GM19238 (cell line): ENCODE measurements around the gene GRK1.

ENCODE experiments used
- DNase-seq: peaks from one replicate; pipeline ENCODE4 v3.0.0; 2011; ENCODE audit warnings: low spot score; ENCODE audit not compliant: insufficient read length

GRK1 gene

DNA sequence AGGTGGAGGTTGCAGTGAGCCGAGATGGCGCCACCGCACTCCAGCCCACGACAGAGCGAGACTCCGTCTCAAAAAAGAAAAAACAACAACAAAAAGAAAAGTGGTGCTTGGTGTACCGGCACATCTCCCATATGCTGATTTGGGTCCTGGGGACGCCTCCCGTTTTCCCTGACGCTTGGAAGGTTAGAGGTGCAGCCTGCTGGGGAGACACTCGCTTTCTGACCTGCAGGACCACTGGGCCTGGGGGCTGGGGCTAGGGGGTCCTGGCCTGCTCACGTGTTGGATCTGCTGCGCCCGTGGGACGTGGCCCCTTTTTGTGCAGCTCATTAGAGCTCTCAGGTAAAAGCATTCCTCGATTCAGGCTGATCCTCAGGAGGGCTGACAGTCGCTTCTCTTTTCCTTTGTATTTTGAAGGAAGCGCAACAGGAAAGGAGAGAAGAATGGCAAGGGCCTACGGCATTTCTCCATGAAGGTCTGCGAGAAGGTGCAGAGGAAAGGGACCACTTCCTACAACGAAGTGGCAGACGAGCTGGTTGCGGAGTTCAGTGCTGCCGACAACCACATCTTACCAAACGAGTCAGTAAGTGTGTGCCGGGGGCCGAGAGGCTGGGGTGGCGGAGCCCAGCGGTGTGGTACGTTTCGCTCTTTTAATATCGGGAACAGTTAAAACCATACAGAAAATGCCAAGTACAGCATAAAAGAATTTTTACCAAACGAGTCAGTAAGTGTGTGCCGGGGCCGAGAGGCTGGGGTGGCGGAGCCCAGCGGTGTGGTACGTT is 34.1 kb upstream of the GRK1 start:
- DNase-seq: no peak

DNA sequence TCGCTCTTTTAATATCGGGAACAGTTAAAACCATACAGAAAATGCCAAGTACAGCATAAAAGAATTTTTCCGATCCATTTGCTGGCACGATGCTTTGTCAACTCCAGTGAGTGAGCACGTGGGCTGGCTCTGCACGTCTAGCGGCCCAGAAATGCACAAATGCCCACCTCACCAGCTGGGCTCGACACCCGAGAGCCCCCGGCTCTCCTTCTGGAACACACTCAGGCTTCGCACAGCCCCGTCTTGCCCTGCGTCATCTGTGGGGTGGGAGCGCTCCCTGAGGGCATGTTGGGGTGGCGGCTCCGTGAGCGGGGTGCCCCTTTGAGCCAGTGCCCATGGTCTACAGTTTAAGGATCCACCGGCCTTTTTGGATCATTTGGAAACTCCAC is 33.5 kb upstream of the GRK1 start:
- no peak for DNase-seq

DNA sequence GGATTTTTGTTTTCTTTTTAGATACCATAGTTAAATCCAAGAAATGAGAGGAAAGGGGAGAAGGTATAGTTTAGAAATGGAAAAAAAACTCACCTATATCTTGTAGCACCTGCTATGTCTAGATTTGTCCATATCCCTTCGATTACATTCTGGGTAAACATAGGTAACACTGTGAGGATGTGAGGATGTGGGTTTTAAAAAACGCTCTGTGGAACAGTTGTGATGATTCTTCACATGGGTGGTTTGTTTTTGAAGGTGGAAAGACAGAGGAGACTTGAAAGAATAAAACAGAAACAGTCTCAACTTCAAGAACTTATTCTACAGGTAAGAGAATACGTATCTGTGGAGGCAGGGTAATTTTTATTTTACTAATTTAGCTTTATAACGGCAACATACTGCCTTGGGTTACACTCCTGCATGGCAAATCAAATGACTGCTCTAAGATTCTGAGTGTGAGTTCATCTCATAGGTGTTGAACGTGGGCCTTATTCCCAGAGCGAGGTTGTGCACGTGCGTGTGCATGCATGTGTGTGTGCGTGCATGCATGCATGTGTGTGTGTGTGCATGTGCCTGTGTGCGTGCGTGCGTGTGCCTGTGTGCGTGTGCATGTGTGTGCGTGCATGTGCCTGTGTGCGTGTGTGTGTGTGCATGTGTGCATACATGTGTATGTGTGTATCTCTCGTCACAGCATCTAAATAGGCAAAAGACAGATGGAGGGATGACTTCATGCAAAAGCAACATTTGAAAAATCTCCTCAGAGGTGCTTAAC is 32.6 kb upstream of the GRK1 start:
- no peak for DNase-seq

DNA sequence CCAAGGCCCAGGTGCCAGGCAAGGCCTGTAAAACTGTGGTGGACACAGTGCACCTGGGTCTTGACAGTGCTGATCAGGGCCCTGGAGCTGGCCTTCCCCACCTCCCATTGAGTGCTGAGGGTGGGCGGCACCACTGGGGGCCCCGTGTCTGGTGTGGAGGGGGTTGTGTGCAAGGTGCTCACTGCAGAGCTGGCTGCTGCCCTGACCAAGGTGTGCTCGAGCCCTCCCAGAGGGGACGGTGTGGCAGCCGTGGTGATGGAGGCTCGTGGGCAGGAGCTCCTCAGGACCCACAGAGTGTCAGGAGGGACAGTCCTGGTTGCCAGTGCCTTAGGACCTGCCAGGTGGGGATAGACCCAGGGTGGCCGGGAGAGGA is 32.0 kb upstream of the GRK1 start:
- DNase-seq: no peak

DNA sequence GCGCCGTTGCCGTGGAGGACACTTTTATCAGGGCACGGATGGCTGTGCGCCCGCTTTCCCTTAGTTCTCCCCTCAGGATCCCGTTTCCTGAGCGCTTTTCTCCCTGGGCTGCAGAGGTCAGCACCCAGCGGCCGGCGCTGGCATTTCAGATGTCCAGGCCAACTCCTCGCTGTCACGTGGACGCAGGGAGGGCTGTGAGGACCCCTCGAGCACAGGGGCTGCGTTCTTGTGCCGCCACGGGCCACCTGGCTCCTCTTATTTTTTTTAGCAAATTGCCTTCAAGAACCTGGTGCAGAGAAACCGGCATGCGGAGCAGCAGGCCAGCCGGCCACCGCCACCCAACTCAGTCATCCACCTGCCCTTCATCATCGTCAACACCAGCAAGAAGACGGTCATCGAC is 31.3 kb upstream of the GRK1 start:
- DNase-seq: no peak

DNA sequence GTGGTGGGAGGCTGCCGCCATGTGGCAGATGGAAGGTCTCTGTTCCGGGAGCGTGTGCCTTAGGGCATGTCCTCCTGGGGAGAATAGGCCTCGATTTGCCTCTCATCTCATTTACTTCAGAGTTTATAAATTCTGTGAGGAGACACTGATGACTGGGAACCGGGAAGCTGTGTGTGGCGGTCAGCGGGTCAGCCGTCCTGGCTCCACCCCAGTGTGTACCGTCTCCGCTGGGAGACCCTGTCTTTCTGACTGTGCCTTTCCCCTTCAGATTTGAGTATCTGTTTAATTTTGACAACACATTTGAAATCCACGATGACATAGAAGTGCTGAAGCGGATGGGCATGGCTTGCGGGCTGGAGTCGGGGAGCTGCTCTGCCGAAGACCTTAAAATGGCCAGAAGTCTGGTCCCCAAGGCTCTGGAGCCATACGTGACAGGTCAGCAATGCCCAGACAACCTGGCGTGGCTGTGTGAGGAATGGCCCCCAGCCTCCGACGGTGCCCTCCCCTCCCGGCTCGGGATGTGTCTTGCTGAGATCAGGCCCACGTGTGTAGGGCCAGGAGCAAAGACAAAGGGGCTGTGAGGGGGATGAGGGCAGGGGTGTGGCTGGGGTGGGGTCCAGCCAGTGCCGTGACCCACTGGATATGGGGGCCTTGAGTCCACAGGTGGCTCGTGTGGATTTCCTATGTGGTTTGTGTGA is 30.6 kb upstream of the GRK1 start:
- no peak for DNase-seq

DNA sequence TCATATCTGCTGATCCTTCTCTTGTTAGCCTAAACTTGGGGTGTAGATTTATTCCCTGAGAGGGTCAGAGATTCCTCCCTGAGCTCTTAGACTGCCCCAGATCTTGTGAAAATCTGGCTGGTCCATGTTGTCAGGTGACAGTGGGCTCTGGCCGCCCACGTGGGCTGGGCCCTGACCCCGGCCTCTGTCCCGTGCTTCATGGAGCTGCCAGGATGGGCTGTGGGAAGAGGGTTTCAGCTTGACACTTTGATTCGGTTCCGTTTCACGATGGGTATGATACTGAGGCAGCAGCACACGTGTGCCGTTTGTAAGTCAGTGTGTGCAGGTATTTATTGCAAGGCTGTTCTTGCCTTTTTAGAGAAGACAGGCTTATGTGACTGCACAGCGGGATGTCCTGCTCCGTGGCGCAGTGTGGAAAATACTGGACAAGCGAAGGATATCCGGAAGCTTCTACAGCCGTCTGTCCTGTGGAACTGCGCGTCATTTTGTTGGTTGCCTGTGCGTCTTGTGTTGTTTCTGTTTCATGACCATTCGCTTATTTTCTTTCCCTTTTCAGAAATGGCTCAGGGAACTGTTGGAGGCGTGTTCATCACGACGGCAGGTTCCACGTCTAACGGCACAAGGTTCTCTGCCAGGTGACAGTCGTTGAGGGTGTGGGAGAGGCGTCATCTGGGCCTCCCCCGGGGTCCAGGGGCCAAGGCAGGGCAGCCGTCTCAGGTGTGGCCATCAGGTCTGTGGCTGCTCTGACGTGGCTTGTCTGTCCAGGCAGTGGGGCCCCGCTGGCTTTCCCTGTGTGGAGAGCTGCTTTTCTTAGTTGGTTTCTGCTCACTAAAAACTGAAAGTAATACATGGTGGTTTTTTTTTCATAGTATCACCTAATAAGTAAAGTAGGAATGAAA is 29.5 kb upstream of the GRK1 start:
- DNase-seq: no peak

DNA sequence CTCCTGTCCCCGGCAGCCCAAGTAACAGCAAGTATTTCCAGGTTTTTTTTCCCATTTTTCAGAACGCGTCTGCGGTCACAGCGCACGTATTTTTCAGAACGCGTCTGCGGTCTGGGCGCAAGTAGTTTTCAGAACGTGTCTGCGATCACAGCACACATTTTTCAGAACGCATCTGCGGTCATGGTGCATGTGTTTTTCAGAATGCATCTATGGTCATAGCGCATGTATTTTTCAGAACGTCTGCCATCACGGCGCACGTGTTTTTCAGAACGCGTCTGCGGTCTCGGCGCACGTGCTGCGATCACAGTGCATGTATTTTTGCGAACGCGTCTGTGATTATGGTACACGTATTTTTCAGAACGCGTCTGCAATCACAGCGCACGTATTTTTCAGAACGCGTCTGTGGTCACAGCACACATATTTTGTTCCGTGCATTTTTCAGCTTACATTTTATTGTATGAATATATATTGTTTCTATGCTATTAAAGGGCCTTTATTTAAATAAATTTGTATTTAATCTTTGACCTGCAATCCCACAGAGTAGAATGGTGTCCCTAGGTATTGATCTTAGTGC is 28.8 kb upstream of the GRK1 start:
- no peak for DNase-seq

DNA sequence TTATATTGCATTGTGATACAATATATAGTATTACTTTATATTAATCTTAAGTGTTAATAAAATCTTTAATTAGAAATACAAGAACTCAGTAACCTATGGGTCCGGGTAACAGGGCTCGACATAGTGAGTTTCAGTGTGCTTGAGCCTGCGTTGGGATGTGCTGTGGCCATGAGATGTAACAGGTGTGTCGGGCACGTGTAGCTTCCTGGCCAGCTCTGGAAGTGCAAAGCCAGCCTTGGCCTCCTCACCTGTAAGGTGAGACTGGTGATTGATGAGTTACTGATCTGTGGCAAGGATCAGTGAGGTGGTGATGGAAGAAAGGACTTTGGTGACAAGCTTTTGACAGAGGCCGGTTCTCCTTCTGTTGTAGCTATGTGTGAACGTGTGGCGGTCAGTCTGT is 28.2 kb upstream of the GRK1 start:
- DNase-seq: no peak

DNA sequence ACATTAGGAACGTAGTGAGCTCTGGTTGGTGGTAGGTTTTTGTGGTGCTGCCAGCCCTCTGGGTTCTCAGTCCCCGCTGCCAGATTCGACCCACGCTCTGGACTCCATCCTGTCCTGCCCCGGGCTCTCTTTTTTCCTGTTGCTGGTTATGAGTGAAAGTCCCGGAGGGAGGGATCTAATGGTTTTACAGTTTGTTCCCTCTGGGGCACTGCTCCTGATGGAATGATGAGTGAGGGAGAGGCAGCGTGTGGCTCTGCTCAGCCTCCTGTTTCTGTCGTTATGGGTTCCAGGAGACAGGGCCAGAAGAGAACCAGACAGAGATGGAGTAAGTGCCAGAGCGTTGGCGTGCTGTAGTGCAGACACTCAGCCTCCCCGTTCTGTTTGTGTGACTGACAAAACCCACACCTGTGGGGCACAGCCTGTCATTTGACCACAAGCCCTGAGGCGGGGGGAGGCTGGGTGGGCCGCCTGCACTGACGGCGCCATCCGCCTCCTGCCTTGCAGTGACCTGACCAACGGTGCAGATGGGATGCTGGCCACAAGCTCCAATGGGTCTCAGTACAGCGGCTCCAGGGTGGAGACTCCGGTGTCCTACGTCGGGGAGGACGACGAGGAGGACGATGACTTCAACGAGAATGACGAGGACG is 27.3 kb upstream of the GRK1 start:
- no peak for DNase-seq

DNA sequence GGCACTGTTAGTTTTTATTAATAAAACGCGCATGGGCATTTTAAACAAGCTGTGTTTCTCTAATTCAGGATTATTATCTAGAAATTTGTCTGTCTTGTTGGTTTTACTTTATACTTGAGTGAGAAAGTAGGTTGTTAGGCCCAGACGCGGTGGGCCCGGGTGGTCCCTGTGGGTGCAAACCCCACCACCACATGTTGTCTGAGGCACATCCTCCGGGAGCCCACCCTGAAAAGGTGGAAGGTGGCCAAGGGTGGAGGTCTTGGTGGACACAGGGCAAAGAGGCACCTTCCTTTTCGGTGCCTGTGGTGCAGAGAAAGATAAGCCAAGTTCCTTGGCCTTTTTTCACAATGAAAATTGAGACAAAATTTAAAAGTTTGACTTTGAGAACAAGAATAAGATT is 25.6 kb upstream of the GRK1 start:
- DNase-seq: no peak

DNA sequence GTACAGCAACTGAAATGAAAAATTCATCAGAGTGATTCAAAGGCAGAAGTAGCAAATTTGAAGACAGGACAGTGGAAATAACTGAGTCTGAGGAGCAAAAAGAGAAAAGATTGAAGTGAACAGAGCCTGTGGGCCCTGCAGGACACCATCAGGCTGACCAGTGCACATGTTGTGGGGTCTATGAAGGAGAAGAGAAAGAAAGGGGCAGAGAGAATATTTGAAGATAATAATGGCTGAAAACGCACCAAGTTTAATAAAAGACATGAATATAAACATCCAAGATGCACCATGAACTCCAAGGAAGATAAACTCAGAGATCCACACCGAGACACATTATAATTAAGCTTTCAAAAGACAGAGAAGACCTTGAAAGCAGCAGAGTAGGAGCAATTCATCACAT is 24.5 kb upstream of the GRK1 start:
- DNase-seq: no peak

DNA sequence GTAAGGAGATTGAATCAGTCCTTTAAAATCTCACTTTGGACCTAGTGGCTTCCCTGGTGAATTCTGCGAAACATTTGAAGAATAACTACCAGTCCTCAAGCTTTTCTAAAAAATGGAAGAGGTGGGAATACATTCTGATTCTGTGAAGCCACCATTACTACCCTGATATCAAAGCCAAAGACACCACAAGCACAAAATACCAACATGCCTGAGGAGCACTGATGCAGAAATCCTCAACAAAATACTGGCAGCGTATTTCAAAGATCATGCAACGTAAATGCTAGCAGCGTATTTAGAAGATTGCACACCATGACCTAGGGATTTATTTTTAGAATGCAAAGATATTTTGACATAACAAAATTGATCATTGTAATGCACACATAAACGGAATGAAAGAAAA is 23.4 kb upstream of the GRK1 start:
- no peak for DNase-seq

DNA sequence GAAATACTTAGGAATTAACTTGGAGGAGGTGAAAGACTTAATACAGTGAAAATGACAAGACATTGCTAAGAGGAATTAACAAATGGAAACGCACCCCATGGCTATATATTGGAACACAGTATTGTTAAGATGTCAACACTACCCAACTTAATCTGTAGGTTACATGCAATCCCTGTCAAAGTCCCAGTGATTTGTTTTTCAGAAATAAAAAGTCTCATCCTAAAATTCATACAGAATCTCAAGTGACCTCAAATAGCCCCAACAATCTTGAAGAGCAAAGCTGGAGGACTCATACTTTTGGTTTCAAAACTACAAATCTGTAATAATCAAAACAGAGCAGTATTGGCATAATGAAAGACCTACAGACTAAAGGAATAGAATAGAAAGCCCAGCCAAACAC is 22.2 kb upstream of the GRK1 start:
- no peak for DNase-seq

DNA sequence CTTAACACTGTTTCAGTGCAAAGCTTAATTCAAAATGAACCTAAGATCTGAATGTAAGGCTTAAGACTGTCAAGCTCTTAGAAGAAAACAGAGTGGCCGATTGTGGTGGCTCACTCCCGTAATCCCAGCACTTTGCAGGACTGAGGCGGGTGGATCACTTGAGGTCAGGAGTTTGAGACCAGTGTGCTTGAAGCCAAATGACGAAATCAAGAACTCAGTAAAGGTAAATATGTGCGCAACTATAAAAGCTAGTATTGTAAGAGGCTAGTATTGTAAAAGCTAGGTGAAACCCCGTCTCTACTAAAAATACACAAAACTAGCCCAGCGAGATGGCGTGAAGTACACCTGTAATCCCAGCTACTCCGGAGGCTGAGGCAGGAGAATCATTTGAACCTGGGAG is 21.7 kb upstream of the GRK1 start:
- no peak for DNase-seq

DNA sequence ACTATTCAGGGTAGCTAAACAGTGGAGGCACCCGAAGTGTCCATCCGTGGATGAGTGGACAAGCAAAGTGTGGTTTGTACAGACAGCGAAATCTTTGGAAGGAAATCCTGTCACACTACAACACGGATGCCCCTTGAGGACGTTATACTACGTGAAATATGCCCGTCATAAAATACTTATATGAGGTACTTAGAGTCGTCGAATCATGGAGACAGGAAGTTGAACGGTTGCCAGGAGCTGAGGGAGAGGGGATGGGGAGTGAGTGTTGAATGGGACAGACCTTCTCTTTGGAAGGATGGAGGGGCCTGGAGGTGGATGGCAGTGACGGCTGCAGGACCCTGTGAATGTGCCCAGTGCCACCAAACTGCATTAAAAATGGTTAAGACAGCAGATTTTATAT is 20.6 kb upstream of the GRK1 start:
- DNase-seq: no peak

DNA sequence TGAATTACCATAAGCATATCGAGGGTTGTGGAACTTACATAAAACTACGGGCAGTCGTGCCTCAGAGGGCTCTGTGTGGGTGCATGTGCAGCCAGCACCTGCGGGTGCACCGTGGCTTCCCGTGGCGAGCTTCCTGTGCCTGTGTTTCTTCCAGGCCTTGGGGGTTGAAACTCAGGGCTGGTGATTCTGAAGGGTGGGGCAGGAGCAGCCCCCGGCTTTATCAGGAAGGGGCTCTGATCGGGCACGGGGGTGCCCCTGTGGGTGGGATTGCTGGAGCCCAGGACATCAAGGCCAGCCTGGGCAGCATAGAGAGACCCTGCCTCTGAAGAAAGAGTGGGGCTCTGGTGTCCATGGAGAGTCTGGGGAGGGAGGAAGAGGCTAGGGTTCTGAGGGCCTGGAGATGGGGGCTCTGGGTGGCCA is 20.1 kb upstream of the GRK1 start:
- no peak for DNase-seq

DNA sequence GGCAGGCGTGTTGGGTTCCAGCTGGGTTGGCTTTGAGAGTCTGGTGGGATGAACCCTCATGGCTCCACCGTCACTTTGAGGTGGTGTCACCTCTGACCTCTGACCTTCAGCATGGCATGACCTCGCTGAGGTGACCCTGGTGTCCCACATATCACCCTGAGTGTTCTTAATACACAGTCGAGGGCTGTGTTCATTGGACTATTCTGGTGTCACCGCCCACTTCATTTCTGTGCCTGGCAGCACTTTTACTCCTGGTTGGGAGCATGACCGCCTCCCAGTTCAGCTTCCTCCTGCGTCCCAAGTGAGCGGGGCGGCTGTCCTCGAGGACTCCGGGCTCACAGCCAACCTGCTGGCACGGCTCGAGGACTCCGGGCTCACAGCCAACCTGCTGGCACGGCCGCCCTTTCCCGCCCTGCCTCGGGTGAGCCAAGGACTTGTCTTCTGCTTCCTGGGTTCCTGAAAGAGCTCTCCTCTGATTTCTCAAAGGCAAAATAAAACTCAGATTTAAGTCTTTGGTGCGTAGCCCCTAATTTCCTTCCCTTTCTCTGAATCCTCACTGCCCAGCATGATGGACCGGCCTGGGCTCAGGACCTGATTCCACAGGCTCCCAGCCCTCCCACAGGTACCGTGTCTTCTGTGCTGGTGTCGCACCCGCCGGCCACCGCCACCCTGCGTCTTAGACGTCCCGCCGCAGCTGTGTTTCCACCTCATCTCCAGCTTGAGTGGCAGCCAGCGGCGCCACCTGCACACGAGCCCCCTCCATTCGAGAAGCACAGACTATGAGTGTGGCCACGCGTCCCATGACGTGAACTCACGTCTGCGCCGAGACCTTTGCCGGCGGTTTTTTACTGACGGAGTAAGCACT is 19.4 kb upstream of the GRK1 start:
- no peak for DNase-seq

DNA sequence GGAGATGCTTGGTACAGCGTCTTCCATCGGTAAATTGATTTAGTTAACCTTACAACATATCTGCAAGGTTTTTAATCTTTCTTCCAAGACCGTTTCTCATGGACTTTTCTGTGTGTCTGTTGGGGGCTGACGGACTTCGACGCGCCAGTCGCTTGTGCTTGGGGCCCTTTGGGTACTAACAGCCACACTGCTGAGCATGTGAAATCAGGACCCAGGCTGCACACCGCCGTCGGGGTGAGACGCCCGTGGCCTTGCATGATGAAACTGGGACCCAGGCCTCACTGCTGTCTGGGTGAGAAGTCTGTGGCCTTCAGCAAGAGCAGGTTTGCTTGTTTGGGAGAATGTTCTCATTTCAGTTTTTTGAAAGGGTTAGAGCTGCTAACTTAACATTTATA is 18.8 kb upstream of the GRK1 start:
- no peak for DNase-seq

DNA sequence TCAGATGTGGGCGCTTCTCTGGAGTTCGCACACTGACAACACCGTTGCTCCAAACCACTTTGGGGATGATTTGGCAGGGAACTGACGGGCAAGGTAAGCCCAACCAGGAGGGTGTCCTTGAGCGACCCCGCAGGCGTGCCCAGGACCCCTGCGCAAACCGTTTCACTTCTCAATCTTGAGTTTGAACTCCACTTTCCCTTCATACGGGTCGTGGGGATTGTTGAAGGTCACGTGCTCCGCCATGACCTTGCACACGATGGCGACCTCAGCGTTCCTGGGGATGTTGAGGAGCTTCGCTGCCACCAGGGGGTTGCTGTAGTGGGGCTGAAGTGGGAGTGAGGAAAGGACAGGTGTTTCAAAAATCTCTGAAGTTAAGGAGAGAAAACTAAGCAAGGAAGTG is 17.8 kb upstream of the GRK1 start:
- DNase-seq: no peak
